ENCODE data around the gene PAN3.

PAN3 gene

DNA sequence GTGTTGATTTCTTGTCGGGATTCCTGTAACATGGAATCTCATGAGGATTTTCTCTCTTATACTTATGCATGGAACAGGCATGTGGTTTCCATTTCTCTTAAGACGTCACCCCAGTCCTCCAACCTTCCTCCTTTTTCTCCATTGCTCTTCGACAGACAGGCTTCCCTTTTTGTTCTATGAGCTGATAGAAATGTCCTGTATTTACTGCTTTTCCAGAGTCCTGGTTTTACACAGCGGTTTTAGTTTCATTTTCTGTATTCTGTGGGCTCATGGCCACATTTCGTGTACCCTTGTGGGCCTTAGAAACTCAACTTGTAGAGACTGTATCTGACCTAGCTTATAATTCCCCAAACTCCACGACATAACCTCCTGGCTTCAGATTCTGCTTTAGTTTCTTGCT, 113.1 kb downstream of the PAN3 start:
- no peak for DNase-seq (ENCODE audit: low spot score)
- no peak for TF ChIP-seq CTCF (IDR thresholded peaks at IDR 0.05; ENCODE audit: borderline replicate concordance, control extremely low read depth, extremely low read depth, insufficient read depth, missing control alignments)
- in situ Hi-C loops (cut with MboI; ENCODE audit: low sequenced_read_pairs, unreplicated experiment): no loop called here

DNA sequence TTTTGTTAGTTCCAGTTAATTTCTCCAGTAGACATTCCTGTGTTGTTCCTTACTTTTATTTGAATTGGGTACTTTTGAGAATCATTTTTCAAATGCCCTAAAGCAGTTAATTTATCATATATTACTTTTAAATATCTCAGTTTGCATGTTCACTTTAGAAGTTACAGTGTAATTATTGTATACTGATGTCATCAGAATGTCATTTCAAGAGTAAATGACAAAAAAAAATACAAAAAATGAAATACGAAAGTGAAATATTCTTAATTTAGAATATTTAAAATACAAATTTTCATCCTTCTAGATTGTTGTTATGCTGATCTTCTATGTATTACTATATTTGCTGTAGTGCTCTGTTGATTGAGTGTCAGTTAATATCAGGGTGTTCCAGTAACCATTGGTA, 114.2 kb downstream of the PAN3 start:
- in situ Hi-C loops (cut with MboI; ENCODE audit: low sequenced_read_pairs, unreplicated experiment): no loop called here
- DNase-seq (ENCODE audit: low spot score): no peak
- no peak for TF ChIP-seq CTCF (IDR thresholded peaks at IDR 0.05; ENCODE audit: borderline replicate concordance, control extremely low read depth, extremely low read depth, insufficient read depth, missing control alignments)

DNA sequence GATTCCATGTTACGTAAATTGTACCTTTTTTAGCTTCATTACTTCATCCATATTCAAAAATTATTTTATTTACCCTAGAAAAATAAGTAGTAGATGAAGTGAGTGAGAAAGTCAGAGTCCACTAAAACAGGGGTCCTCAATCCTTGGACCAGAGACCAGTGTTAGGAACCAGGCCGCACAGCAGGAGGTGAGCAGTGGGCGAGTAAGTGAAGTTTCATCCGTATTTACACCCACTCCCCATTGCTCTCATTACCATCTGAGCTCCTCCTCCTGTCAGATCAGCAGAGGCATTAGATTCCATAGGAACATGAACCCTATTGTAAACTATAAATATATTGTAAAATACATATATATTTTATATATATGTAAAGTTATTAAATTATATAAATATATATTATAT, 119.0 kb downstream of the PAN3 start:
- in situ Hi-C loops (cut with MboI; ENCODE audit: low sequenced_read_pairs, unreplicated experiment): no loop called here
- no peak for TF ChIP-seq CTCF (IDR thresholded peaks at IDR 0.05; ENCODE audit: borderline replicate concordance, control extremely low read depth, extremely low read depth, insufficient read depth, missing control alignments)
- no peak for DNase-seq (ENCODE audit: low spot score)

DNA sequence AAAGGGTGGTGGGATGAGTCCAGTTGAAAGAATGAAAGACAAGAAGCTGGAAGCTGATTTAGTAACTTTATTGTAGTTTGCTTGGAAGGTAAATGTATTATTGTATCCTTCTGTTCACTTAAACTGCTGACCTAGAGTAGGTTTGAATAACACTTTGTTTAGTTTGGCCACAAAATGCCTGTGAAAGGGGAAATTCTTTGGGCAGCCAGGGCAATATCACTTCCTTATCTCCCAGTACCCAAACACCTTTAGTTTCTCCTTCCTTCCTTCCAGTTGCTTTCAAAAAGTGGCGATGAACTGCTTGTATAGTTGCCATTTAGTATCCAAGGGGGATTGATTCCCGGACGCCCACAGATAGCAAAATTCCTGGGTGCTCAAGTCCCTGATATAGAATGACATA, 120.1 kb downstream of the PAN3 start:
- DNase-seq (ENCODE audit: low spot score): no peak
- in situ Hi-C loops (cut with MboI; ENCODE audit: low sequenced_read_pairs, unreplicated experiment): no loop called here
- no peak for TF ChIP-seq CTCF (IDR thresholded peaks at IDR 0.05; ENCODE audit: borderline replicate concordance, control extremely low read depth, extremely low read depth, insufficient read depth, missing control alignments)

- in situ Hi-C loops (cut with MboI; ENCODE audit: low sequenced_read_pairs, unreplicated experiment): no loop called here
- DNase-seq (ENCODE audit: low spot score): no peak
- TF ChIP-seq CTCF (IDR thresholded peaks at IDR 0.05; ENCODE audit: borderline replicate concordance, control extremely low read depth, extremely low read depth, insufficient read depth, missing control alignments): no peak
These were observed 129.2 kb downstream of the PAN3 start for GRCh38 chr13:28267497-28267896.

- TF ChIP-seq CTCF (IDR thresholded peaks at IDR 0.05; ENCODE audit: borderline replicate concordance, control extremely low read depth, extremely low read depth, insufficient read depth, missing control alignments): no peak
- peak; percentile 70 for DNase-seq (ENCODE audit: low spot score)
- in situ Hi-C loops (cut with MboI; ENCODE audit: low sequenced_read_pairs, unreplicated experiment): no loop called here
These were observed 130.5 kb downstream of the PAN3 start for GRCh38 chr13:28268800-28269223.

All from GM13976 (cell line).